HG02970 (cell line): ENCODE data around the gene DOLPP1.
A peak's percentile ranks its signal among the peaks of the same experiment; 100 is the strongest.
"Not testable (repeated sequence)": the region's sequence is repeated elsewhere in the genome, so short reads cannot be mapped to it uniquely, and the experiment has no call there.

Source experiments
- ATAC-seq: cut with Tn5 transposase; IDR thresholded peaks from one replicate; pipeline ENCODE4 v1.9.1; 2021; ENCODE audit warnings: mild to moderate bottlenecking, moderate library complexity, moderate number of reproducible peaks; ENCODE audit not compliant: unreplicated experiment, low FRiP score

Gene DOLPP1

DNA sequence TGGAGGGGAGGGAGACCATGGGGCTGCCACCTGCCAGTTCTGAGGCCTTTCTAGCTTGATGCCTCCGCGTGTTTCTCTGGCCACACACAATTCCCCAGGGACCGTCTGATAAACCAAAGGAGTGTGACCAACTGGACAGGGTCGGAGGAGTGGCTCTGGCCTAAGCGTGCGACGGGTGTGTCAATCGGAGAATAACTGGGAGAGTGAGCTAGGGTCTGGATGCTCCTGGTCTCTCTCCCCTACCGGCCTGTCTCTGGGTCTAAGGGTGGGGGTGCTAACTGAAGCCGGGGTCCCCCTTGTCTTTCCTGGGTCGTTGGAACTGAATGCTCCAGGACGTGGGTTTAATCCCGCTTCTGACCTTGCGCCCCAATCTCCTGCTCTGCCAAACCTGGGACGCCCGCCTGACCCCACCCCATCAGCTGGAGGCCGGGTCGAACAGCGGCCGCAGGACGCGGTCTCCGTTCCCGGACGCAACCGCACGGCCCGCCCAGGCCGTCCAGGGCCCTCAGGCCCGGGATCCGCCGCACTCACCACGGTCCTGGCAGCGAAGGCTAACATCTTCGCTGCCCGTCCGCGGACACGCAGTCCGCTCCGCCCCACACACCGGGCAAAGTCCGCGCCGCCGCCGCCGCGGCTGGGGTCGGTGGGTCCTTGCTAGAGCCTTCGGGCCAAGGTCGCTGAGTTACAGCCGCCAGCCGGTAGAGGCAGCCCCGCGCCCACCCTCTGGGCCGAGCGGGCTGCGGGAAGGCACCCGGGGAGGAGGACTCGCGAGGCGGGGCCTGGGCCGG is 29.2 kb downstream of the DOLPP1 start:
- peak; percentile 19 for ATAC-seq

DNA sequence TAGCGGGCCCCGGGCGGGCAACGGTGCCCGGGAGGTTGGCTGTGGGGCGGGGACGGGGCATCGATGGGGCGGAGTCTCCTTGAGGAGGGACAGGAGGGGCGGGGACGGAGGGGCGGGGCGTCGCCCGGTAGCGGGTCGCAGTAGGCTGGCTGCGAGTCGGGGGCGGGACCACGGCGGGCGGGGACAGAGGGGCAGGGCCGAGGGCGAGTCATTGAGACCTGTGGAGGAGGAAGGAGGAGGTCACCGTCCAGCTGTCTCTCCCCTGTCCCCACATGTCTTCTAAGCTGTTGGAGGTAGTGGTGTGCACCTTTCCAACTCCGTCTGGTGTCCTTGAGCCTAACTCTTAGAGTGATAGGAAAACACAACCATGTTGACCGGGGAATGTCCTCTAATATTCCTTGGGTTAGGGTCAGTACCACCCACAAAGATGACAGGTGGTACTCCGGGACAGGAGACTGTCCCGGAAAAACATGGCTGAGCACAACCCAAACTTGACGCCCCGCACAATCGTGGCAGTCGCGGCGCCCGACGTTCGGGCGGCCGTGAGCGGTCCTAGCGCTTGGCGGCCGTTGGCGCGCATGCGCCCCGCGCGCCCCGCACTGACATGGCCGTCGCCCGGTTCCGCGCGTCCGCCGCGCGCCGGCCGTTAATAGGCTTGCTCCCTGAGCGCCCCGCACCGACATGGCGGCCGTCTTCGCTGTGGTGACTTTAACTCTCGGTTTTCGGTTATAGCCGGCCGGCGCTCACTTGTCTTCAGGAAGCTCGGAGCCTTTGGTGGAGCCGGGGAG is 30.0 kb downstream of the DOLPP1 start, which contains the start of the genes CRAT and PTPA:
CRAT (minus strand) TSS at position 54 of the 788 bp plus-strand sequence. CDS start 284 bp downstream, outside the sequence.
PTPA (plus strand) TSS at position 676 of the 788 bp plus-strand sequence. CDS start 186 bp downstream, outside the sequence.
- peak; percentile 78 for ATAC-seq

DNA sequence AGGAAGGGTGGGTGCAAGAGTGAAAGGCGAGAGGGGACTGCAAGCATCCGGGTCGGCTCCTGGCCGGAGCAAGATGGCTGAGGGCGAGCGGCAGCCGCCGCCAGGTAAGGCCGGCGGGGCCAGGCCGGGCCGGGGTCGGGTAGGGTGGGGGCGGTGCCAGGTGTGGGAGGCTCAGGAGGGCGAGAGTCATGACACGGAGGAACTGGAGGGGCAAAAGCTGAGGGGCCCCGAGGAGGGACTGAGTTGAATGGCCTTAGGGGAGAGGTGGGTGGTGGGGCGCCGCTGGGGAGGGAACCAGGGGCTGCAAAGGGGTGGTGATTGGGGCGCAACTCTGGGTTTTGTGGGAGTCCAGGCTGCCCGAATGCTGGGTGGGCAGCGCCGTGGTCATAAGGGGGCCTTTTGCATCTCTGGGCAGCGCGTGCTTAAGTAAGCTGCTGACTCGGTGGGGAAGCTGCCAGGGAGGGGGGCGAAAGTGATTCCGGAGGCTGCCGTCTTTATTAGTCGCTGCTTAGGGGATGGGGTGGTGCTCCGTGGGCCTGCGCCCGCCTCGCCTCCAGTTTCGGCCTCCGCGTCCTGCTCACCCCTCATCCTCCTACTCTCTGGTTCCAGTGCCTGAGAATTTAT is 30.7 kb downstream of the DOLPP1 start:
- ATAC-seq, result peak; percentile 21

DNA sequence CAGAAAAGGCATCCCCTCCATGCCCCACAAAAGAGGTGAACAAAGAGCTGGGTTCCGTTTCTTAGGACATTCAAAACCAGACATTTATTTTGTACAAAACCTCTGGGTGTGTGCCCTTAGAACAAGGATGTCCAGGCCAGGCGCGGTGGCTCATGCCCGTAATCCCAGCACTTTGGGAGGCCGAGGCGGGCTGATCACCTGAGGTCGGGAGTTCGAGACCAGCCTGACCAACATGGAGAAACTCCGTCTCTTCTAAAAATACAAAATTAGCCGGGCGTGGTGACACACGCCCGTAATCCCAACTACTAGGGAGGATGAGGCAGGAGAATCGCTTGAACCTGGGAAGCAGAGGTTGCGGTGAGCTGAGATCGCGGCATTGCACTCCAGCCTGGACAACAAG is 31.6 kb downstream of the DOLPP1 start:
- ATAC-seq, result not testable (repeated sequence)

DNA sequence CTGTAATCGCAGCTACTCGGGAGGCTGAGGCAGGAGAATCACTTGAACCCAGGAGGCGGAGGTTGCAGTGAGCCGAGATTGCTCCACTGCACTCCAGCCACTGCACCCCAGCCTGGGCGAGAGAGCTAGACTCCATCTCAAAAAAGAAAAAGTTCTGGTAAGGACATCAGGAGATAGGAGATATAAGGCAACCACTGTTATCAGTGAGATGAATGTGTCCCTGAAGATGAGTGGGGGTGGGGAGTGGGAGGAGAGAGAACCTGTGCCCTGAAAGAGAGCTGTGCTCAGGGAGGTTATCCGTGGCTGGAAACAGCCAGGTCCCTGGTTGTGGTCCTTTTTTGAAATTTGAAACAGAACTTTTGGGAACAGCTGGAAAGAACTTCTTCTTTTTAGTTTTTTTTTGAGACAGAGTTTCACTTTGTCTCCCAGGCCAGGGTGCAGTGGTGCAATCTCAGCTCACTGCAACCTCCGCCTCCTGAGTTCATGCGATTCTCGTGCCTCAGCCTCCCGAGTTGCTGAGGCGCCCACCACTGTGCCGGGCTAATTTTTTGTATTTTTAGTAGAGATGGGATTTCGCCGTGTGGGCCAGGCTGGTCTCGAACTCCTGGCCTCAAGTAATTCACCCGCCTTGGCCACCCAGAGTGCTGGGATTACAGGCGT is 32.9 kb downstream of the DOLPP1 start:
- ATAC-seq, result no peak

DNA sequence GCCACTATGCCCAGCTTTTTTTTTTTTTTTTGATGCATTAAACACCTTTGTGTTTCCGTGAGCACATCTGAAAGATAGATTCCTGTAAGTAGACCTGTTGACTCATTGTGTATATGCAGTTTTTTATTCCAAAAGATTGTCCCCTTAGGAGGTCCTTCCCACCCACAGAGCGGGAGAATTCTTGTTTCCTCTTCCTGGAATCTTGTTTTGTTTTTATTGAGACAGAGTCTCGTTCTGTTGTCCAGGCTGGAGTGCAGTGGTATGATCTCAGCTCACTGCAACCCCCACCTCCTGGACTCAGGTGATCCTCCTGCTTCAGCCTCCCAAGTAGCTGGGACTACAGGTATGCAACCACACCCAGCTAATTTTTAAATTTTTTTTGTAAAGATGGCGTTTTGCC is 37.9 kb downstream of the DOLPP1 start:
- ATAC-seq, result no peak

DNA sequence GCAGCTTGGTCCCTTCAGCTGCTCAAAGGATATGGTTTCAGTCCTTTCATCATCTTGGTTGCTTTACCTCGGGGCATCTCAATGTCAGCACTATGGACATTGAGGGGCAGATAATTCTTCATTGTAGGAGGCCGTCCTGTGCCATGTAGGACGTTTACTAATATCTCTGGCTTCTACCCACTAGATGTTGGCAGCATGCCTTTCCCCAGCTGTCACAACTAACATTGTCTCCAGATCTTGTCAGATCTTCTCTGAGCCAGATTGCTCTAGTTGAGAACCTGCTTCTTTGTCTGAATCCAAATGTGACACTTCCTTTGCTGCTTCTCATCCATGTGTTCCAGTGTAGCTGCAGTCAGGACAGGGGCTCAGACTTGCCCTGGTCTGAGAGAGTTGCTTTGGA is 40.6 kb downstream of the DOLPP1 start:
- no peak for ATAC-seq

DNA sequence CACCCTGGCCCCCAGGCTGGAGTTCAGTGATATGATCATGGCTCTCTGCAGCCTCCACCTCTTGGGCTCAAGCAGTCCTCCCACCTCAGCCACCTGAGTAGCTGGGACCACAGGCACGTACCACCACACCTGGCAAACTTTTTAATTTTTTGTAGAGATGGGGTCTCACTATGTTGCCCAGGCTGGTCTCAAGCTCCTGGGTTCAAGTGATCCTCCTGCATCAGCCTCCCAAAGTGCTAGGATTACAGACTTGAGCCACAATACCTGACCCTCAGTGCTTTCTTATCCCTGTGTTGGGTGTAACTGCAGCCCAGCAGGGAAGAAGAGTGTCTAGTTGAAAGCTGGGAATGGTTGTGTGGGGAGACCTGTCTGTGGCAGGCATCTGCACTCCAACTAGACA is 41.2 kb downstream of the DOLPP1 start:
- ATAC-seq, result no peak

DNA sequence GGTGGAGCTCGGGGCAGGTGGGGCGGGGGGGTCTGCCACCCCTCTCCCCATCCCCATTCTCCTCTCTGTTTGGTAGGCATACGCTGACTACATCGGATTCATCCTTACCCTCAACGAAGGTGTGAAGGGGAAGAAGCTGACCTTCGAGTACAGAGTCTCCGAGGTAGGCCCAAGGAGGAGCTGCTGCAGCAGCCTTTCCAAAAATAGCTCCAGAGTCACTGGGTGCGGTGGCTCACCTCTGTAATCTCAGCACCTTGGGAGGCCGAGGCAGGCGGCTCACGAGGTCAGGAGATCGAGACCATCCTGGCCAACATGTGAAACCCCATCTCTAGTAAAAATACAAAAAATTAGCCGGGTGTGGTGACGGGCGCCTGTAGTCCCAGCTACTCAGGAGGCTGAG is 42.1 kb downstream of the DOLPP1 start:
- ATAC-seq, result not testable (repeated sequence)

DNA sequence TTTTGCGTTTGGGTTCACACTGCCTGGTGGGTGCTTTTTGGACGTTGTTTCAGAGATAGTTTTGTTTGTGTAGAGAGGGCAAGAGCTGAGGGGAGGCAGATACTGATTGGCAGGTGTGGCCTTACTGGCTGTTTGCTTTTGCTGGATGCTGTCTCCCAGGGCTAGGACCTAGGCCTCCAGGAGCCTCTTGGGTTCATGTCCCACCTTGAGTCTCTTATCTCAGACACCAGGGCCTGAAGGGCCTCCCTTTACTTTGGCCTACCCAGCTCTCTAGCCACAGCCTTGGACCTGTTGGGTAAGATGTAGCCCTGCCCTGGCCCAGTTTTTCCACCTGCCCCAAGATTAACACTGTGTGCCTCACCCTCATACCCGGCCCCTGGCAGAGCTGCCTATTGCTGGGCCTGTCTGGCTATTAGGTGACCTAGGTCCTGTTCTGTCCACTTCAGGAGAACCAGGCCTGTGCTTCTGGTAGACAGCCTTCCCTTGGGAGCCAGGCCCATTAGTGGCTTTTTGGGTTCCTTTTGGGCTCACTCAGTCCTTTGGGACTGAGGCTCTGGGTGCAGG is 43.7 kb downstream of the DOLPP1 start:
- no peak for ATAC-seq

DNA sequence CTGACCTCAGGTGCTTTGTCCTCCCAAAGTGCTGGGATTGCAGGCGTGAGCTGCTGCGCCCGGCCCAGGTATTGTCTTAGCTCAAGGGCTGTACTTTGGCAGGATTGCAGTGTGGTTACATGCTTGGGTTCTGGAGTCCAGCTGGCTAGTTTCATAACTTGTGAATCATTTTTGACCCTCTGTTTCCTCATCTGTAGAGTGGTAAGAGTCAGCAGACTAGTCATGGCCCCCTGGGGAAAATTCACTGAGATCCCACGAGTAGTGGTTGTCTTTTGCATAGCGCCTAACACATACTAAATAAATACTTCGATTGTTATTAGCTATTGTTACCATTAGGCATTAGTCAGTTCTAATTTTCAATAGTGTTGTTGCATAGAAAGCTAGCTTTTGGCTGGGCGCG is 44.6 kb downstream of the DOLPP1 start:
- no peak for ATAC-seq

DNA sequence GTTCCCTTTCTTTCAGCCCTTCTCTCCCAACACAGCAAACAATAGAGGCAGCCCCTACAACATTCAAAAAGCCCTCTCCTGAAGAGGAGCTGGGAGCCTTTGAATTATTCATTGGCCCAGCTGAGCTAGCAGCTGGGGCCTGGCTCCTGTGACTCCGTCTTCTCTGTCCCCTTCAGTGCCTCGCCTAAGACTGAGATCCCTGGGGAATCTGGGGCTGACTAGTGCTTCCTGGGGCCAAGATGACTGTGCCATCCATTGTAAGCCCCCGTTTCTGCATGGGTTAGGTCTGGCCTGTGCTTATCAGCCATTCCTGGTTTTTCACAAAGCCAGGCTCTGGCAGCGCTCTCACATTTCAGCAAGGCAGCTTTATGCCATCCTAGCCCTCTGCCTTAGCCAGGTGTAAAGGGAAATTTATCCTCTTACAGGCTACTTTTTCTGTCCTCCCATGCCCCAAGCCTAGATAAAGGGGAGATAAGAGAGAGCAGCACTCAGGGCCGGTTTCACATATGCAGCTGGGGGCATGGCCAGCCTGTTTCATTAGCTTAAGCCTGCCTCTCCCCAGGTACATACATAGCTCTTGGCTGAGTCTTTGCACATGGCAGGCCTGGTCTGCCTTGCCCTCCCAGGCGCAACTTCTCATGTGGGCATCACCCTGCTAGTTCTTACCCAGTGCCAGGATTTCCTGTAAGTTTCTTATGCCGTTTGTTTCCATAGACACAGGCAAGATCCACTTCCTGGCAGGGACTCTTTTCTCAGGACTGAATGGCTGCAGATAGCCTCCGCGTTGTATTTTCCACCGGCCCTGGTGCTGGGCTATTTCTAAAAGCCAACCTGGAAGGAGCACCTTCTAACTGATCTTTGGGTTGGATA is 46.1 kb downstream of the DOLPP1 start:
- ATAC-seq, result no peak

DNA sequence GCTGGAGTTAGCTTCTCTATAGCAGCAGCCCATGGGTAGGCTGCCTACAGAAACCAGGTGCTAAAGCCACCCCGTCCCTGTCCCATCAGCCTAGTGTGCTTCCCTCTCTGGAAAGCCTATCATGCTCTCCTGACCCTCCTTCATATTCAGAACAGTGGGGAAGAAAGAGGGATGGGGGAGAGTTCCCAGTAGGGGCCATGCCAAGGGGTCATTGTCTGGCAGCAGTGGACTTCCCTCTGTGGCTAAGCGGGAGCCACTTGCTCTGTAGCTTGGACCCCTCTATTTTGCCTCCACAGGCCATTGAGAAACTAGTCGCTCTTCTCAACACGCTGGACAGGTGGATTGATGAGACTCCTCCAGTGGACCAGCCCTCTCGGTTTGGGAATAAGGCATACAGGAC is 47.8 kb downstream of the DOLPP1 start:
- ATAC-seq, result no peak

DNA sequence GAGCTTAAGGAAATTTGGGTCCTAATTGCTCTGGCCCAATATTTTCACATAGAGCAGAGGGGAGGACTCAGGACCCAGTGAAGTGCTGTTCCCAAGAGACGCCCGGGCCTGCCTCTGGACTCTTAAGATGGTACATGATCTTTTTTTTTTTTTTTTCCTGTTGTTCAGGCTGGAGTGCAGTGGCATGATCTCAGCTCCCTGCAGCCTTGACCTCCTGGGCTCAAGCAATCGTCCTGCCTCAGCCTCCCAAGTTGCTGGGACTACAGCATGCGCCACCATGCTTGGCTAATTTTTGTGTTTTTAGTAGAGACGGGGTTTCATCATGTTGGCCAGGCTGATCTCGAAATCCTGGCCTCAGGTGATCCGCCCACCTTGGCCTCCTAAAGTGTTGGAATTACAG is 49.4 kb downstream of the DOLPP1 start:
- ATAC-seq, result not testable (repeated sequence)

DNA sequence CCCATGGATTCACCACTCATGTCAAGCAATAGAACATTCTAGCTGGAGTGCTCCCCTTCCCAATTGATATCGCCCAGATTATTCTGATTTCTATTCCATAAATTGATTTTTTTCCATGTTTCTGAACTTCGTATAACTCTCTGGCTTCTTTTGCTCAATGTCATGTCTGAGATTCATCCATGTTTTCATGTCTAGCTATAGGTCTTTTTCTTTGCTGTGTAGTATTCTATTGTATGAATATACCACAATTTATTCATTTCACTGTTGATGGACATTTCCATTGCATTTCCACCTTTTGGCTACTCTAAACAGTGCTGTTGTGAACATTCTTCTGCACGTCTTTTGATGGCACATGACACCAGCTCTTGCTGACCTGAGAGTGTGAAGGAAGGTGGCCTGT is 49.9 kb downstream of the DOLPP1 start:
- ATAC-seq, result no peak

DNA sequence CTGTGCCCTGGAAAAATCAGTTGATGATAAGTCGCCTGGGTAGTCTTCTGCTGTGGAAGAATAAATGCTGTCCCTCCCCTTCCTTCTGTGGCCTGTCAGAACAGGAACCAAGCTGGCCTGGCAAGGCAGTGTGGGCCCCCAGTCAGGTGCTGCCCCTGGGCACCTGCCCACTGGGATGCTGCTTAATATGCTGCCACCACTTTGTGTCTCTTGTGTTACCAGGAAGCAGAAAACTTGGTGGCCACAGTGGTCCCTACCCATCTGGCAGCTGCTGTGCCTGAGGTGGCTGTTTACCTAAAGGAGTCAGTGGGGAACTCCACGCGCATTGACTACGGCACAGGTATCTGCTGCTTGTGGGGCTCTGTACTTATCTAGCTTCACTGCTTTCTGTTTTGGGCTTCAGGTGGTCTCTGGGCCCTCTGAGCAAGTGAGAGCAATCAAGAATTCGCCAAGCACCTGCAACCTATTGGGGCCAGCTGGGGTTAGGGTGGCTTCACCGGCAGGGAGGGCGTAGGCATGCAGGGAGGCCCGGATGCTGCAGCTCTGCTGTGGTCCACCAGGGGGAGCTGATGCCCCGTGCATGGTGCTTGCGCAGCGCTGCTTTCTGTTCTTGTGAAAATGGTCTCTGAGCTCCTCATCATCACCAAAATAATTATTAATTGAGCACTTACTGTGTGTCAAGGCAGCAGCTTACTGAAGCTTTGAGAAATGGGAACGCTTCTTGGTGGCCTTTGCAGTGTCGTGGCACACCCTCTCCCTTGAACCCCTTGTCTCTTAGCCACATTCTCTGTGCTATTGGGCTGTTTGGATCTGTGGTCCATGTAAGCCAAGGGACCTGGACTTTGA is 50.6 kb downstream of the DOLPP1 start:
- ATAC-seq, result no peak

DNA sequence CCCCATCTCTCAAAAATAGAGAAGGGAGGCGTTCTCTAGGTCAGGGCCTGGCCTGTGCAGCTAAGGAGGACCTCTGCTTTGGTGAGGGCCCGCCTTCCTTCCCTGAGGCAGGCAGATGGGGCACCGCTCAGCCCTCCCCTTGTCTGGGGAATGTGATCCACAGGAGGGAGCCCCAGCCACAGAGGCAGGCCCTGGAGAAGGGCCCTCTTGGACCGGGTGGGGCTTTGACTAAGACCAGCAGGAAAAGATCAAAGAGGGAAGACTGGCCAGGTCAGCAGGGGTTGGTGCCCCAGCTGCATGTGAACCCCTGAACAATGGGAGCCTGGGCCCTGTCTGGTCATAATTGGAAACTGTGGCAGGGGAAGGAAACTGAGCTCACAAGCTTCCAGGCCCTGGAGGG is 52.2 kb downstream of the DOLPP1 start:
- ATAC-seq, result no peak

DNA sequence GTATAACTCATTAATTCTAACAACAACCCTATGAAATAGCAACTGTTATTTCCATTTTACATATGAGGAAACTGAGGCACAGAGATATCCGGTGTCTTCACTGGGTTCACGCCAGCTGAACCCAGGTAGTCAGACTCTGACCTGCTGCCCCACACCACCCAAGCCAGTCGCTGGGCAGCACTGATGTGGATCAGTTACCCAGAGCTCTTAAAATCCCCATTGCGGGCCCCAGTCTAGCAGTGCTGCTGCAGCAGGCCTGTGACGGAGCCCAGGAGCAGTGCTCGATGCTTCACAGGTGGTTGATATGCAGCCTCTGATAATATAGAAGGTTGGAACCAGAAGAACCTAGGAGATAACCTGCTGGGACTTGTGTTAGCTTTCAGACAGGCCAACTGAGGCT is 54.6 kb downstream of the DOLPP1 start:
- ATAC-seq, result no peak
